ENCODE data around the gene GRIA3. TPM values are rescaled to one million over a fixed set of nuclear protein-coding genes. Genes with fewer than 3 reads are reported as not detected.

GRIA3 gene
- total and polyA plus RNA-seq, 10 donors, result 0.10 to 0.61 (median 0.24) TPM; not detected in 2

- H3K9me3 ChIP-seq, result no peaks in the 10 kb centered on the region
- intact Hi-C loops (cut with DNase I; ENCODE audit: low total_unique reads), result no loop called here
- no peaks in the 10 kb centered on the region for H3K36me3 ChIP-seq
- H3K27ac ChIP-seq, result no peak overlapping the region
- no peaks in the 10 kb centered on the region for H3K27me3 ChIP-seq (replicated peaks in 1 of 7)
- H3K4me3 ChIP-seq, result no peak overlapping the region
- TF ChIP-seq CTCF (IDR thresholded peaks at IDR 0.05 in 8 of 11, conservative IDR thresholded peaks at IDR 0.05 in 3 of 11) (no peak), POLR2AphosphoS5 (IDR thresholded peaks at IDR 0.05) (no peak), POLR2A (IDR thresholded peaks at IDR 0.05) (no peak)
- no peaks in the 10 kb centered on the region for H3K4me1 ChIP-seq
- WGBS, 5 donors, result 44 to 66% (median 52%) methylated on average over 7 of the region's 7 CpGs
- DNase-seq, result no peak
These were observed 31.5 kb downstream of the GRIA3 start for GRCh38 chrX:123215397-123216089.

GRCh38 chrX:123217077-123217476 lies 33.0 kb downstream of the GRIA3 start:
- intact Hi-C loops (cut with DNase I; ENCODE audit: low total_unique reads), result no loop called here
- TF ChIP-seq CTCF (IDR thresholded peaks at IDR 0.05 in 8 of 11, conservative IDR thresholded peaks at IDR 0.05 in 3 of 11) (no peak), POLR2A (IDR thresholded peaks at IDR 0.05) (no peak), POLR2AphosphoS5 (IDR thresholded peaks at IDR 0.05) (no peak)
- Histone ChIP-seq H3K27ac (no peak overlapping the region), H3K4me1 (no peaks in the 10 kb centered on the region), H3K36me3 (no peaks in the 10 kb centered on the region), H3K4me3 (no peak overlapping the region), H3K9me3 (no peaks in the 10 kb centered on the region), H3K27me3 (replicated peaks in 1 of 7) (no peaks in the 10 kb centered on the region)
- WGBS, 5 donors, result 46 to 82% (median 57%) methylated on average over 1 to 2 of the region's 2 CpGs
- DNase-seq, result no peak

GRCh38 chrX:123217728-123218127 lies 33.6 kb downstream of the GRIA3 start:
- H3K9me3 ChIP-seq, result no peaks in the 10 kb centered on the region
- H3K36me3 ChIP-seq, result no peaks in the 10 kb centered on the region
- H3K27me3 ChIP-seq (replicated peaks in 1 of 7), result no peaks in the 10 kb centered on the region
- DNase-seq, result no peak
- WGBS, 5 donors, result 69 to 94% (median 79%) methylated on average over 2 of the region's 2 CpGs
- TF ChIP-seq POLR2A (IDR thresholded peaks at IDR 0.05), result no peak
- TF ChIP-seq POLR2AphosphoS5 (IDR thresholded peaks at IDR 0.05), result no peak
- no peaks in the 10 kb centered on the region for H3K4me1 ChIP-seq
- no peak overlapping the region for H3K27ac ChIP-seq
- intact Hi-C loops (cut with DNase I; ENCODE audit: low total_unique reads), result no loop called here
- H3K4me3 ChIP-seq, result no peak overlapping the region

GRCh38 chrX:123219916-123220315 lies 35.8 kb downstream of the GRIA3 start:
- intact Hi-C loops (cut with DNase I; ENCODE audit: low total_unique reads), result no loop called here

More at GRCh38 chrX:123219916-123220315, 35.8 kb downstream of the GRIA3 start:
- Histone ChIP-seq H3K9me3 (no peaks in the 10 kb centered on the region), H3K4me1 (no peaks in the 10 kb centered on the region), H3K36me3 (no peaks in the 10 kb centered on the region), H3K4me3 (no peak overlapping the region), H3K27ac (no peak overlapping the region), H3K27me3 (replicated peaks in 1 of 7) (no peaks in the 10 kb centered on the region)
- no peak for DNase-seq
- TF ChIP-seq CTCF (IDR thresholded peaks at IDR 0.05 in 8 of 11, conservative IDR thresholded peaks at IDR 0.05 in 3 of 11), result no peak
- no peak for TF ChIP-seq POLR2A (IDR thresholded peaks at IDR 0.05)
- no peak for TF ChIP-seq POLR2AphosphoS5 (IDR thresholded peaks at IDR 0.05)
- WGBS, 5 donors, result 30 to 80% (median 59%) methylated on average over 3 of the region's 3 CpGs
